H1 (cell line): ENCODE measurements around the gene TRAIP.

Source experiments
- CTCF ChIP-seq, 3 experiments: IDR thresholded peaks; 1 replicate in 2 of 3; 2 replicates in 1 of 3; pipeline versions ENCODE4 v1.5.1 to v1.6.1; 2011; ENCODE audit warnings: low read length in 3 of 3, mild to moderate bottlenecking in 3 of 3, inconsistent platforms in 2 of 3, low read depth in 1 of 3, moderate library complexity in 1 of 3; ENCODE audit not compliant: insufficient read depth in 1 of 3; ENCODE audit errors: control extremely low read depth in 1 of 3
- MAX ChIP-seq: IDR thresholded peaks from 2 replicates; pipeline ENCODE4 v1.6.1; 2012; ENCODE audit warnings: inconsistent platforms
- POLR2A ChIP-seq, 2 experiments: IDR thresholded peaks; 1 replicate in 1 of 2; 2 replicates in 1 of 2; pipeline ENCODE4 v1.6.1; 2011; ENCODE audit warnings: low read depth in 2 of 2, low read length in 2 of 2, mild to moderate bottlenecking in 2 of 2; ENCODE audit errors: control extremely low read depth in 1 of 2
- SIN3A ChIP-seq, 2 experiments: IDR thresholded peaks in 1 of 2; conservative IDR thresholded peaks in 1 of 2; 2 replicates each; pipeline ENCODE4 v1.6.1; 2011 to 2012; ENCODE audit warnings: low read length in 2 of 2, improper control_type of control experiment in 1 of 2, low read depth in 1 of 2, mild to moderate bottlenecking in 1 of 2
- TAF1 ChIP-seq: IDR thresholded peaks from 2 replicates; pipeline ENCODE4 v1.6.1; 2011; ENCODE audit warnings: mild to moderate bottlenecking, low read depth, low read length
- TAF7 ChIP-seq: optimal IDR thresholded peaks from 2 replicates; pipeline ENCODE3; 2011; ENCODE audit warnings: low read depth, mild to moderate bottlenecking, inconsistent platforms, low read length, moderate library complexity, borderline replicate concordance
- TCF12 ChIP-seq: IDR thresholded peaks from 2 replicates; pipeline ENCODE4 v1.6.1; 2011; ENCODE audit warnings: low read depth, mild to moderate bottlenecking, low read length

GRCh38 chr3:49873623-49874022 lies 17.3 kb upstream of the TRAIP start:
- TF ChIP-seq POLR2A (IDR thresholded peaks at IDR 0.05; ENCODE audit: control extremely low read depth in 1 of 2, low read depth in 2 of 2, low read length in 2 of 2) (no peak), CTCF (IDR thresholded peaks at IDR 0.05; ENCODE audit: control extremely low read depth in 1 of 3, insufficient read depth in 1 of 3, low read depth in 1 of 3, low read length in 3 of 3) (no peak), TAF7 (no peak), TCF12 (no peak), MAX (no peak), SIN3A (conservative IDR thresholded peaks at IDR 0.05 in 1 of 2, IDR thresholded peaks at IDR 0.05 in 1 of 2; ENCODE audit: low read depth in 1 of 2, low read length in 2 of 2) (no peak), TAF1 (no peak)
